Midbrain (tissue), 1 donor: ENCODE results near the gene PHF13.
"Not testable (repeated sequence)": the region's sequence is repeated elsewhere in the genome, so short reads cannot be mapped to it uniquely, and the experiment has no call there.

Source experiments
- DNase-seq: peaks from one replicate; lab custom pipeline; 2025; lab: John Stamatoyannopoulos, UW

PHF13 gene

DNA sequence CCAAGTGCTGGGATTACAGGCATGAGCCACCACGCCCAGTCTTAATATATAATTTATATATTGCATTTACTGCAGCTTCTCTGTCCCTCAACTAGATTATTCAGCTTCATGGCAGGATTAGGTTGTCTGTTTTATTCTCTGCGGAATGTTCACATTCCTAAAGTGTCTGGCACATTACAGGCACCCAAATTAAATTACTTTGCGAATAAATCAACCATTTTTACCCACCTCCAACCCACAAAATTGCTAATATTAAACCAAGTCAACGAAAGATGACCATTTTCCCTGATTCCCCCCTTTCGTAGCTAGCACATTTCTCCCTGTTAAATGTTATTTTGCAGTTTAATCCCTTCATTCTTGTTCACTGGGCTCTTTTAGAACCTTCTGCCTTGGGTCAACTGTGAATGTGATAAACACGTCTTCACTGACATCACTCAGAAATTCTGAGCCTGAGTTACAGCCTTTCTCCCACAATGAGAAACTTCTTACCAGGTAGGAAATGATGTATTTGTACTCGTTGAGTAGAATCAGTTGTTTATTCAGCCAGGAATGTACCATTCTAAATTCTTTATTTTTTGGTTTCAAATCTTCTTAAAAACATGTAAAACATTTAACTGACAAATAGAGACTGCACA is 47.0 kb downstream of the PHF13 start:
- no peak for DNase-seq

DNA sequence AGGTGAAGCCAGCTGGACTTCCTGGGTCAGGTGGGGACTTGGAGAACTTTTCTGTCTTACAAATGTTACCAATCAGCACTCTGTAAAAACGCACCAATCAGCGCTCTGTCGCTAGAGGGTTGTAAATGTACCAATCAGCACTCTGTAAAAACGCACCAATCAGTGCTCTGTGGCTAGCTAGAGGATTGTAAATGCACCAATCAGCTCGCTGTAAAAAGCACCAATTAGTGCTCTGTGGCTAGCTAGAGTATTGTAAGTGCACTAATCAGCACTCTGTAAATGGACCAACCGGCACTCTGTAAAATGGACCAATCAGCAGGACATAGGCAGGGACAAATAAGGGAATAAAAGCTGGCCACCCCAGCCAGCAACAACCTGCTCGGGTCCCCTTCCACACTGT is 48.9 kb downstream of the PHF13 start:
- DNase-seq, result not testable (repeated sequence)

DNA sequence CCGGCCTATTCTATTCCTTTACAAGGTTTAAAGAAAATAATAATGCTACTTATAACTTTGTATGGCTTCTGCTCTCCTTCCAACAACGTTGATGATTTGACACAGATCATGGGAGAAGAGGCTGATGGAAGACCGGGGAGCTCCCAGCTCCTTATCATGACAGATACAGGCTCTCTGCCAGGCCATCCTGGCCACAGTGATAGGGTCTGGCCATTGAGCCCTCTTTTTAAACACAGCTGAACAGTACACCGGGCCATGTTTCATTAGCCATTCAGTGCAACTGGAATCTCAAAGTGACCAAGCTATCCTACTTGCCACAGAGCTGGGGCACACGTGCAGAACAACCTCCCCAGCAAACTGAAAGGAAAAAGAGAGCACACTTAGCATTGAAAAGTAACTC is 53.2 kb downstream of the PHF13 start:
- no peak for DNase-seq

DNA sequence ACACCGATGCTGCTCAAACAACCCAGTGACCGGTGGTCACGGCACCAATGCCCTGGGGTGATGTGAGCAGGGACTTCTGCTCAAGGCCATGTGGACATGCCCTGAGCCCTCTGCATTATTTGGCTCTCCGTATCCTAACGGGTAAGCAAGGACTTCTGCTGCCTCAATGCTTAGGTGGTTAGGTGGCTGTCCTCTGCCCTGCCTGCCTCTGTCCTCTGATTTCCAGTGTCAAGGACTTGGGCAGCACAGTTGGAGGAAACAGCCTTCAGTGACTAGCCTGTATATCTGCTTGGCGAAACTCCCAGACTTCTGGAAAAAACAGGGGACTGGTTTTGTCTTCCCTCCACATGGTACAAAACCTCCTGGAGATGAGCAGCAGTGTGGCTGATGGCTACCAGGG is 53.6 kb downstream of the PHF13 start:
- DNase-seq, result no peak

GRCh38 chr1:6668503-6668902 is 55.0 kb downstream of the PHF13 start:
- no peak for DNase-seq

- no peak for DNase-seq
Observed at GRCh38 chr1:6672558-6672957, 59.0 kb downstream of the PHF13 start.
